K562 (cell line): ENCODE measurements around the gene RPS2. TPM values are rescaled to one million over a fixed set of nuclear protein-coding genes. Genes with fewer than 3 reads are reported as not detected.

ENCODE experiments used
- CBFB ChIP-seq: sonication (generic); formaldehyde crosslinking; IDR thresholded peaks from 2 replicates; pipeline ENCODE4 v1.4.0; 2020; ENCODE audit warnings: mild to moderate bottlenecking, missing genetic modification reagents
- CBX8 ChIP-seq: fragments of 200-600 bp; sonication (generic); IDR thresholded peaks from 2 replicates; pipeline ENCODE4 v1.6.1; 2012; ENCODE audit warnings: borderline replicate concordance, mixed run types, low read depth, mild to moderate bottlenecking, moderate library complexity, mixed read lengths, low read length, control low read depth, inconsistent platforms; ENCODE audit not compliant: poor library complexity, severe bottlenecking; ENCODE audit errors: extremely low read depth
- CHAMP1 ChIP-seq: fragments of 450-650 bp; IDR thresholded peaks from 2 replicates; pipeline ENCODE4 v1.6.1; 2016; ENCODE audit warnings: mild to moderate bottlenecking
- DEAF1 ChIP-seq: fragments of 450-650 bp; formaldehyde crosslinking; IDR thresholded peaks from 2 replicates; pipeline ENCODE4 v1.4.0; 2020; ENCODE audit warnings: mild to moderate bottlenecking, moderate library complexity
- DPF2 ChIP-seq: fragments of 450-650 bp; IDR thresholded peaks from 2 replicates; pipeline ENCODE4 v1.6.1; 2016
- EHMT2 ChIP-seq: fragments of 450-650 bp; IDR thresholded peaks from 2 replicates; pipeline ENCODE4 v1.6.1; 2018; ENCODE audit warnings: antibody characterized with exemption
- HDAC8 ChIP-seq: fragments of 450-650 bp; IDR thresholded peaks from 2 replicates; pipeline ENCODE4 v1.6.1; 2016; ENCODE audit warnings: mild to moderate bottlenecking, missing genetic modification characterization, moderate library complexity, missing compliant biosample characterization
- HINFP ChIP-seq: fragments of 450-650 bp; conservative IDR thresholded peaks from 2 replicates; pipeline ENCODE4 v1.6.1; 2016; ENCODE audit warnings: missing genetic modification characterization, low read depth, mild to moderate bottlenecking, control low read depth, missing compliant biosample characterization
- HNRNPL ChIP-seq: fragments of 200-400 bp; formaldehyde crosslinking; IDR thresholded peaks from 2 replicates; pipeline ENCODE4 v1.6.1; 2017; ENCODE audit warnings: low read depth, mild to moderate bottlenecking, low read length
- IRF2 ChIP-seq: sonication (generic); formaldehyde crosslinking; IDR thresholded peaks from 2 replicates; pipeline ENCODE4 v1.8.1; 2022; ENCODE audit warnings: mild to moderate bottlenecking, missing genetic modification reagents
- NFRKB ChIP-seq: fragments of 450-650 bp; IDR thresholded peaks from 2 replicates; pipeline ENCODE4 v1.6.1; 2016; ENCODE audit warnings: low read depth
- PRMT5 ChIP-seq: sonication (generic); formaldehyde crosslinking; IDR thresholded peaks from 2 replicates; pipeline ENCODE4 v1.5.0; 2020; ENCODE audit warnings: missing genetic modification reagents
- RFX7 ChIP-seq: fragments of 250-450 bp; sonication (Bioruptor Pico); IDR thresholded peaks from 2 replicates; pipeline ENCODE4 v1.5.1; 2021; ENCODE audit warnings: mild to moderate bottlenecking
- SMARCA5 ChIP-seq: fragments of 450-650 bp; IDR thresholded peaks from 2 replicates; pipeline ENCODE4 v1.6.1; 2016
- SPI1 ChIP-seq: IDR thresholded peaks from 2 replicates; pipeline ENCODE4 v1.6.1; 2011; ENCODE audit warnings: low read depth, low read length, control low read depth, borderline replicate concordance
- TARDBP ChIP-seq: fragments of 450-650 bp; IDR thresholded peaks from 2 replicates; pipeline ENCODE4 v1.6.1; 2016
- ZNF431 ChIP-seq: sonication (generic); formaldehyde crosslinking; IDR thresholded peaks from 2 replicates; pipeline ENCODE4 v1.8.0; 2022; ENCODE audit warnings: mild to moderate bottlenecking, missing genetic modification reagents
- ZNF586 ChIP-seq: fragments of 450-650 bp; formaldehyde crosslinking; conservative IDR thresholded peaks from 2 replicates; pipeline ENCODE4 v1.4.0; 2020; ENCODE audit warnings: mild to moderate bottlenecking, moderate library complexity
- ZNF77 ChIP-seq: fragments of 250-450 bp; sonication (Bioruptor Pico); IDR thresholded peaks from 2 replicates; pipeline ENCODE4 v1.5.0; 2020
- polyA plus RNA-seq, 8 experiments: library from polyadenylated mRNA; depleted of rRNA in 4 of 8; stranded (reverse) in 5 of 8; unstranded in 3 of 8; fragments of >200 nt; fragmentation: Nextera tagmentation in 2 of 8; fragmentation: Illumina TruSeq in 1 of 8; extraction: Ambion mirVana in 2 of 8; extraction: Trizol in 1 of 8; gene quantifications; 2 replicates each; pipeline versions ENCODE4 v1.2.1 to v1.2.3, GENCODE V29; 2011 to 2014; ENCODE audit warnings: inconsistent platforms in 1 of 8, missing spikeins in 1 of 8
- total RNA-seq, 7 experiments: library from RNA; depleted of rRNA in 6 of 7; stranded (reverse); fragments of >200 nt in 6 of 7; fragmentation: Illumina TruSeq in 2 of 7; extraction: Trizol in 2 of 7; gene quantifications; 2 replicates each; pipeline versions ENCODE4 v1.2.1 to v1.2.3, GENCODE V29; 2011 to 2021; ENCODE audit warnings: low replicate concordance in 1 of 7
- TF ChIP-seq, protein P1 (sequence below): sonication (generic); formaldehyde crosslinking; IDR thresholded peaks from 2 replicates; pipeline ENCODE4 v1.9.0; 2022; ENCODE audit warnings: mild to moderate bottlenecking, missing genetic modification reagents
- TF ChIP-seq, protein P2 (sequence below): IDR thresholded peaks from 2 replicates; pipeline ENCODE4 v1.6.1; 2011; ENCODE audit not compliant: insufficient read length; ENCODE audit errors: extremely low read depth

The RPS2 gene
- total and polyA plus RNA-seq, 9 of the 15 experiments (the other 6 are each of a cell fraction or from before 2014, with no cell fraction given): 834 to 4,794 (median 3,793) TPM

- no peak for TF ChIP-seq TARDBP
- TF ChIP-seq DEAF1 (CRISPR knock-in tag): no peak
- no peak for TF ChIP-seq CHAMP1
- no peak for TF ChIP-seq HDAC8 (tag)
- TF ChIP-seq SPI1: no peak
- no peak for TF ChIP-seq CBX8
- TF ChIP-seq, protein P1, sequence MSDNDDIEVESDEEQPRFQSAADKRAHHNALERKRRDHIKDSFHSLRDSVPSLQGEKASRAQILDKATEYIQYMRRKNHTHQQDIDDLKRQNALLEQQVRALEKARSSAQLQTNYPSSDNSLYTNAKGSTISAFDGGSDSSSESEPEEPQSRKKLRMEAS: peak; percentile 50; the same call in 1 of the 2 replicates
- TF ChIP-seq CBFB (CRISPR knock-in tag): no peak
- TF ChIP-seq, protein P2, sequence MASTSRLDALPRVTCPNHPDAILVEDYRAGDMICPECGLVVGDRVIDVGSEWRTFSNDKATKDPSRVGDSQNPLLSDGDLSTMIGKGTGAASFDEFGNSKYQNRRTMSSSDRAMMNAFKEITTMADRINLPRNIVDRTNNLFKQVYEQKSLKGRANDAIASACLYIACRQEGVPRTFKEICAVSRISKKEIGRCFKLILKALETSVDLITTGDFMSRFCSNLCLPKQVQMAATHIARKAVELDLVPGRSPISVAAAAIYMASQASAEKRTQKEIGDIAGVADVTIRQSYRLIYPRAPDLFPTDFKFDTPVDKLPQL: no peak
- TF ChIP-seq PRMT5 (CRISPR knock-in tag): no peak
- TF ChIP-seq HINFP: no peak
- TF ChIP-seq DPF2: no peak
- no peak for TF ChIP-seq ZNF77
- no peak for TF ChIP-seq EHMT2
- 0 out of 2 replicates have a peak, but pooled peaks have one; percentile 29 for TF ChIP-seq HNRNPL
- TF ChIP-seq ZNF586 (CRISPR knock-in tag): no peak
- TF ChIP-seq RFX7 (CRISPR knock-in tag): no peak
- no peak for TF ChIP-seq ZNF431
- TF ChIP-seq IRF2: no peak
- TF ChIP-seq SMARCA5: no peak
- TF ChIP-seq NFRKB: no peak
Observed at GRCh38 chr16:1992704-1993317, 28.2 kb upstream of the RPS2 start (continued).
